GM21360 (cell line): ENCODE measurements around the gene COG7.
"Not testable (repeated sequence)": the region's sequence is repeated elsewhere in the genome, so short reads cannot be mapped to it uniquely, and the experiment has no call there.

Experiments
- ATAC-seq: cut with Tn5 transposase; IDR thresholded peaks from one replicate; pipeline ENCODE4 v1.9.1; 2021; ENCODE audit warnings: mild to moderate bottlenecking, moderate library complexity; ENCODE audit not compliant: unreplicated experiment

The COG7 gene

GRCh38 chr16:23452572-23453337, at the start of gene COG7:
Gene COG7 (minus strand): TSS chr16:23453189. CDS start chr16:23452994, 195 bp downstream.
- peak; percentile 77 for ATAC-seq

- no peak for ATAC-seq
These were observed 49.5 kb upstream of the COG7 start for GRCh38 chr16:23502466-23502865.

- ATAC-seq = no peak
These were observed 48.3 kb upstream of the COG7 start for GRCh38 chr16:23501291-23501690.

GRCh38 chr16:23500862-23501225, 47.9 kb upstream of the COG7 start:
- no peak for ATAC-seq

- no peak for ATAC-seq
These were observed 47.3 kb upstream of the COG7 start for GRCh38 chr16:23500212-23500861.

GRCh38 chr16:23499801-23500200, 46.8 kb upstream of the COG7 start:
- ATAC-seq = no peak

GRCh38 chr16:23498863-23499262, 45.9 kb upstream of the COG7 start:
- ATAC-seq = no peak

GRCh38 chr16:23497543-23497868, 44.5 kb upstream of the COG7 start:
- ATAC-seq = no peak

- ATAC-seq = no peak
These were observed 44.0 kb upstream of the COG7 start for GRCh38 chr16:23496821-23497542.

GRCh38 chr16:23495671-23496070, 42.7 kb upstream of the COG7 start:
- ATAC-seq = no peak

- ATAC-seq = no peak
These were observed 41.2 kb upstream of the COG7 start for GRCh38 chr16:23494188-23494587.

- ATAC-seq = no peak
These were observed 38.8 kb upstream of the COG7 start for GRCh38 chr16:23491490-23492391.

- ATAC-seq = no peak
These were observed 33.5 kb upstream of the COG7 start for GRCh38 chr16:23486480-23486879.

- no peak for ATAC-seq
These were observed 32.9 kb upstream of the COG7 start for GRCh38 chr16:23485841-23486240.

GRCh38 chr16:23485257-23485614, 32.2 kb upstream of the COG7 start:
- ATAC-seq = no peak

GRCh38 chr16:23484510-23485256, 31.7 kb upstream of the COG7 start:
- no peak for ATAC-seq

- ATAC-seq = not testable (repeated sequence)
These were observed 30.5 kb upstream of the COG7 start for GRCh38 chr16:23483492-23483891.

- no peak for ATAC-seq
These were observed 29.8 kb upstream of the COG7 start for GRCh38 chr16:23482778-23483177.

- ATAC-seq = no peak
These were observed 27.3 kb upstream of the COG7 start for GRCh38 chr16:23480257-23480656.

- no peak for ATAC-seq
These were observed 26.1 kb upstream of the COG7 start for GRCh38 chr16:23479138-23479537.
